Activated CD4-positive, CD25-positive, alpha-beta regulatory T cell treated with anti-CD3 and anti-CD28 coated beads, Interleukin-2, amount 50 U/mL, for 72 hours (primary cell): ENCODE measurements around the gene NXPE3.
"Not testable (repeated sequence)": the region's sequence is repeated elsewhere in the genome, so short reads cannot be mapped to it uniquely, and the experiment has no call there.

Experiments used
- DNase-seq: peaks from one replicate; pipeline ENCODE4 v3.0.0; 2021

NXPE3 gene

DNA sequence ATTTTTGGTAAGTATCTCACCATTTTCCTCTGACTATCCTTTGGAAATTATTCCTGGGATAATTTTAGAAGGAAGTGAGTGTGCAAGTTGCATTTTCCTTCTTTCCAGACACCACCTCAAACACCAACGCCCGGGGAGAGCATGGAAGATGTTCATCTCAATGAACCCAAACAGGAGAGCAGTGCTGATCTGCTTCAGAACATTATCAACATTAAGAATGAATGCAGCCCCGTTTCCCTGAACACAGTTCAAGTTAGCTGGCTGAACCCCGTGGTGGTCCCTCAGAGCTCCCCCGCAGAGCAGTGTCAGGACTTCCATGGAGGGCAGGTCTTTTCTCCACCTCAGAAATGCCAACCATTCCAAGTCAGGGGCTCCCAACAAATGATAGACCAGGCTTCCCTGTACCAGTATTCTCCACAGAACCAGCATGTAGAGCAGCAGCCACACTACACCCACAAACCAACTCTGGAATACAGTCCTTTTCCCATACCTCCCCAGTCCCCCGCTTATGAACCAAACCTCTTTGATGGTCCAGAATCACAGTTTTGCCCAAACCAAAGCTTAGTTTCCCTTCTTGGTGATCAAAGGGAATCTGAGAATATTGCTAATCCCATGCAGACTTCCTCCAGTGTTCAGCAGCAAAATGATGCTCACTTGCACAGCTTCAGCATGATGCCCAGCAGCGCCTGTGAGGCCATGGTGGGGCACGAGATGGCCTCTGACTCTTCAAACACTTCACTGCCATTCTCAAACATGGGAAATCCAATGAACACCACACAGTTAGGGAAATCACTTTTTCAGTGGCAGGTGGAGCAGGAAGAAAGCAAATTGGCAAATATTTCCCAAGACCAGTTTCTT, 74.2 kb downstream of the NXPE3 start:
- DNase-seq, result no peak

- DNase-seq, result no peak
These were observed 75.0 kb downstream of the NXPE3 start for GRCh38 chr3:101853982-101854381.

- no peak for DNase-seq
These were observed 75.7 kb downstream of the NXPE3 start for GRCh38 chr3:101854608-101855304.

DNA sequence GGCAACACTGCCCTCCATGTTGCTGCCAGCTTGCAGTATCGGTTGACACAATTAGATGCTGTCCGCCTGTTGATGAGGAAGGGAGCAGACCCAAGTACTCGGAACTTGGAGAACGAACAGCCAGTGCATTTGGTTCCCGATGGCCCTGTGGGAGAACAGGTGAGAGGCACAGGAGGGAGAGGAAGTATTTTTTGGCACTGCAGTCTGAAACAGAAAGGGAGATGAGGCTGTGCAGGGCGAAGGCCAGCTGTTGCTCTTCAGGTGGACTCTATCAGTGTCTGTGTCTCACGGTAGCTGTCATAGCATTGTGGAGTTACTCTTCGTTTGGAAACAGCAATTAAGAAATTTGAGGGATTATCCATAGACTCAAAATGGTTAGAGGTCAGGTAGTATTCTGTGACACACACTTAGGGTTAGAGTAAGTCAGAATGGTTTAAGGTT, 78.3 kb downstream of the NXPE3 start:
- DNase-seq, result no peak

GRCh38 chr3:101858464-101859030, 79.5 kb downstream of the NXPE3 start:
- DNase-seq, result no peak

- no peak for DNase-seq
These were observed 81.0 kb downstream of the NXPE3 start for GRCh38 chr3:101859882-101860448.

DNA sequence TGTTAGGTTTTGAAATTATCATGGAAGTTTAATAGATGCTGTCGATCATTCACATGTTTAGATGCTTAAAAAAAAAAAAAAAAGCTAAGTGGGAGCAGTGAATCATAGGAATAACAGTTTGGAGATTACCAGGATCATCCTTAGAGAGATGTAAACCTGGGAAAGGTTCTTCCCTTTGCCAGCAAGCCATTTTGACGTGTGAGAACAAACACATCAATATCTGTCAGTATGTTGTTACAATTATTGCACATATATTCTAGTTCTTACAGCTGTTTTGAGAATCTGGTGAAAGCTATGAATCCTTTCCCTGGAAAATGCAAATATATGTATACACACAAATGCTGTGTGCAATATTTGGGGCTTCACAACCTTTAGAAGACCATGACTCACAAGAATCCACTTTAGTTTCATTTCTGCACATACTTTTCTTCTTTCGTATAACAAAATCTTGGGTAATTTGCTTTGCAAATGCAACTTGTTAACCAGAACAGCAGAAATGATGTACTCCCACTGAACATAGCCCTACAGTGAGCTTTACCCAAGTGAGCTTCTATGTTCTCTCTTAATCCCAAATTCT, 82.3 kb downstream of the NXPE3 start:
- DNase-seq, result no peak

DNA sequence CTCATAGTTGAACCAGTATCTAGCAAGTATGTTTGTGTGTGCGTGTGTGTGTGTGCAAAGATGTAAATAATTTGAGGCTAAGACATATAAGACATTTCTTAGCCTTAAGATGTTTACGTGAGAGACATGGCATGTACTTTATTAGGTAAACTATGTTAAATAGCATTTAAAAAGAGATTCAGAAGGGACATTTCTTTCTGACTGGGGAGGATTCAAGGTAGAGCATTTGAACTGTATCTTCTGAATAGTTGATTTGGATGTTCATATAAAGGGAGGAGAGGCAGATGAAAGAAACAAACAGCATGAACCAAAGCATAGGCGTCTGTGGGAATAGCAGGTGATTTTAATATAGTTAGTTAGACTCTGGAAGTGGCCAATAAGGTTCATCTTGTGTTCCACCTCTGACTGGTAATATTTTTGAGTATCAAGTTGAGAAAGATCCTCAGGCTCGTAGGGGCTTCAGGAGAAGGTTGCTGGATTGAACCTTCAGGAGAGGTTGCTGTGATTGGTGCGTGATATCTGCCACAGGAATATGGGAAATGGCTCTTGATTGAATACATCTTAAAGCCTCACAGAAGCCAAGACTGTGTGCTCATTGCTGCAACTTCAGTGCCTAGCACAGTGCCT, 82.9 kb downstream of the NXPE3 start:
- no peak for DNase-seq

DNA sequence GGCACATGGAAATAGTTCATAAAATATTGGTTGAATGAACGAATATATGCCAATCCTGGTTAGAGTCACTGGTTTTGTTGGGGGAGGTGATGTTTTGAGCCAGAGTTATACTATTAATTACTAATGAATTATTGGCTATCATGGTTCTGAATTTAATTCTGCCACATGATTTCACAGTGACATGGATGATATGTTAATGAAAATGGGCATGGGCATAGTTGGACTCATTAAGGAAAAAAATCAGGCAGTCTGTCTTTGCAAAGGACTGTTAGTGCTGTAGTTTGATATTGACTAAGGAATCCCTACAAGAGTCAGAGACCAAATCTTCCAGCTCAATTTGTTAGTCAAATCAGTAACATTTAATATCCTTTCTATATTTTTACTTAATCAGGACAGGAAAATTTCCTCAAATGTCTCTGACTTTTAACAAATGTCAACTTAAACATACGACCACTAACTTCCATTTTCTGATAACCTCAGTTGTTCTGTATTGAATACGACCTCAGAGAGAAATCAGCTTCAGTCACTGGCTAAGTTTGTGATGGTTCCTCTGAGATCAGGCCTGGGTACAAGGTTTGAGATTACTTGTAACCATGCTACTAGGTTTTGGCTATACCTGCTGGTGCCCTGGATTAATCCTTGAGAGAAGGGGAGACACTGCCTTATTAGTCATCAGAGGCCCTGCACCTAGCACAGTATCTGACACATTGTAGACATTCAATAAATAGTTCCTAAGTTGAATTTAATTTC, 83.6 kb downstream of the NXPE3 start:
- DNase-seq, result no peak

GRCh38 chr3:101864926-101865325, 85.9 kb downstream of the NXPE3 start:
- DNase-seq, result not testable (repeated sequence)

DNA sequence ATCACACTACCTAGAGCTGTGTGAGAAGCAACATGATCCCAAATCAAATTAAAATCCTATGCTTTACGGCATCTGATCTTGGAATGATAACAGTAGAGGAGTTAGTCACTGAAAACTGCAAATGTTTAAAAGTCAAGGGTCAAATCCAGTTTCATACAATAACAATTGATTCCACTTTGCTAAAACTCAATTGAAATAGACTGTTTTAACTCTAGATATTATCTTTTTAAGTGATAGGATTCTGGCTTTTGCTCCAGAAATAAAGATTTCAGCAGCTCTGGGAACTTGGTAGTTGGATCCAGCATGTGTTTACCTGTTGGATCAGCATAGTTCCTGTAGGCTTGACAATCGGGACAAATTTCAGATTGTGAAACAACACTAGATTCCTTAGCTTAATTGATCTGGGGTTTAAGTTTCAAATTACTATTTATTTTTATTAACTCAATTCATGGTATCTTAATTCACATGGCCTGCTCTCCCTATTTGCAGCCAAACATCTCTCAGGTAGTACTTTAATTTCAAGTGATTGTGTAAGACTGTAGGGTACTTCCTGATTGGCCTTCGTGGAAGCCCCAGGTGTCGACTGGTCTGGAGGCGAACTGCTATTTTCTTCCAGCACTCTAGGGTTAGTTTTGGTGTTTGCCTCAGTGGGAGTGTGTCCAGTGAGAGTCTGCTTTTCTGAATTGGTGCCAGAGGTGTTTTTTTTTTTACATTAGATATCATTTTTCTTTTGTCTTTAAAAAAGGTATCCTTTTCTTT, 86.9 kb downstream of the NXPE3 start:
- no peak for DNase-seq

DNA sequence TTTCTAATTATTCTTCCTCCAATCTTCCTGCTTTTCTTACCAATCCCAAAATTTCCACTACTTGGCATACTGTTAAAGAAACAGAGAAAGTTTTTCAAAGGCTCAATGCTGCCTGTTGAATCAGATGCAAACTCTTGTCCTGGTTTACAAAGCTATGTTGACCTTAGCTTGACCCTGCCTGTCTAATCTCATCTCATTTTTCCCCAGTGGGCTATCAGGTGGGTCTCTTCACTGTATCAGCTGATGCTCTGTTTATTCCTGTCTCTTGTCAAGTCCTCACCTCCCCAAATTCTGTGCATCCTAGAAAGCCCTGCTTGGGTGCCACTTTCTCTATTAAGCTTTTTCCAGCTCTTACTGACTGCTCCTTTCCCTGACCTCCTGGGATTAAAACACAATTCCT, 88.5 kb downstream of the NXPE3 start:
- DNase-seq, result no peak

DNA sequence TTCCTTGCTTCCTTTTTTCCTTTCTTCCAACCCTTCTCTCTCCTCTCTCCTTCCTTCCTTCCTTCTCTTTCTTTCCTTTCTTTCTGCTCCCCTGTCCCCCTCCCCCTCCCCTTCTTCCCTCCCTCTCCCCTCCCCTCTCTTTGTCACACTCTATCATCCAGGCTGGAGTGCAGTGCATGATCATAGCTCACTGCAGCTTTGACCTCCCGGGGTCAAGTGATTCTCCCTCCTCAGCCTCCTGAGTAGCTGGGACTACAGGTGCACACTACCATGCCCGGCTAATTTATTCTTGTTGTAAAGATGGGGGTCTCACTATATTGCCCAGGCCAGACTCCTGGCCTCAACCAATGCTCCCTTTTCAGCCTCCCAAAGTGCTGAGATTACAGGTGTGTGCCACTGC, 89.0 kb downstream of the NXPE3 start:
- no peak for DNase-seq

GRCh38 chr3:101868534-101869464, 89.8 kb downstream of the NXPE3 start:
- no peak for DNase-seq

GRCh38 chr3:101870138-101870537, 91.1 kb downstream of the NXPE3 start:
- no peak for DNase-seq

DNA sequence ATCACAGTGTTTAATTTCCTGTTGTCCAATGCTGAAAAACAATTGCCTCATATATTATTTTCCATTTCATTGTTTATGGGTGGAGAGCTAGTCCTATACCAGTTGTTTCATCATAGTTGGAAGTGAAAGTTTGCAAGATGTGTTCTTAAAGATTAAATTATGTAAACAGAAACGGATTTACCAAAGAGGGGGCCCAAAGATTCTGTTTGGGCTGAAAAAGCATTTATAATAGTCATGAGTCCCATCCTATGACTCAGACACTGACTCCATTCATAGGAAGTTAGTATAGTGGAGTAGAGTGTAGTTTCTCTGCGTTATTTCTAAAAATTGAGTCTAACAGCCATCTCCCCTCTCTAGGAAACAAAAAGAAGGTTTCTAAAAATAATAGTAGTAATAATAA, 94.6 kb downstream of the NXPE3 start:
- DNase-seq, result no peak

DNA sequence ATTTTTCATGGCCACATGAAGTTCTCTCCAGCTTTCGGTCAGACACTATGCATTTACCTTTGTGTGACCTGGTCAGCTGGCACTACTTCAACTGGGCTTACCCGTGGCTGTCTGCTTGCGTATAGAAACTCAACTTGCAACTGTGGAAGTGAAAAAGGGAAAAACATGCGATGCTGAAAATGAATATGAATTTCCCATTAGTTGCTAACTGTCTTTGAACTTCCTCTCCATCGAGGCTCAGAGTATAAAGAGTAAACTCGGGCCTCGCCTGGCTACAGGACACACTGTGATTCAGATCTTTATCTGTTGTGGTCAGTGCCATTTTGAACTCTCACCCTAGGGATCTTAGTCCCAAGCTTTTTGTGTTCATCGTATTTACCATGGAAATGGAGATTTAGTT, 97.1 kb downstream of the NXPE3 start:
- DNase-seq, result no peak
